SK-N-SH treated with all-trans-retinoic acid at 6 μM for 48 hours (cell line): ENCODE data around the gene S100A2.

Experiments used
- ATAC-seq: fragments of 200-7000 bp; cut with Tn5 transposase; 3 replicates; pipeline ENCODE4 v1.9.1; 2020; ENCODE audit warnings: mild to moderate bottlenecking, moderate library complexity
- ARNTL ChIP-seq: fragments of 450-650 bp; formaldehyde crosslinking; IDR thresholded peaks from 2 replicates; pipeline ENCODE4 v1.5.0; 2020; ENCODE audit warnings: low read depth, mild to moderate bottlenecking, moderate library complexity, borderline replicate concordance
- BACH2 ChIP-seq: fragments of 250-450 bp; sonication (Bioruptor Pico); IDR thresholded peaks from 2 replicates; pipeline ENCODE4 v1.9.0; 2021; ENCODE audit warnings: mild to moderate bottlenecking, borderline replicate concordance
- CSDC2 ChIP-seq: fragments of 250-450 bp; sonication (Bioruptor Pico); IDR thresholded peaks from 2 replicates; pipeline ENCODE4 v1.5.0; 2020; ENCODE audit warnings: mild to moderate bottlenecking, moderate library complexity
- ESRRG ChIP-seq: fragments of 250-450 bp; sonication (Bioruptor Pico); IDR thresholded peaks from 2 replicates; pipeline ENCODE4 v1.6.1; 2021; ENCODE audit warnings: mild to moderate bottlenecking
- GLIS3 ChIP-seq: fragments of 250-450 bp; sonication (Bioruptor Pico); IDR thresholded peaks from 2 replicates; pipeline ENCODE4 v1.5.0; 2020; ENCODE audit warnings: mild to moderate bottlenecking, moderate library complexity
- ISL1 ChIP-seq: fragments of 250-450 bp; sonication (Bioruptor Pico); IDR thresholded peaks from 2 replicates; pipeline ENCODE4 v2.1.2; 2022; ENCODE audit warnings: mild to moderate bottlenecking, moderate library complexity
- OSR1 ChIP-seq: fragments of 250-450 bp; sonication (Bioruptor Pico); IDR thresholded peaks from 2 replicates; pipeline ENCODE4 v1.8.0; 2022; ENCODE audit warnings: moderate library complexity, mild to moderate bottlenecking, inconsistent platforms
- PPARA ChIP-seq: fragments of 250-450 bp; sonication (Bioruptor Pico); IDR thresholded peaks from 2 replicates; pipeline ENCODE4 v1.5.0; 2020; ENCODE audit warnings: mild to moderate bottlenecking, borderline replicate concordance
- SNAI2 ChIP-seq: fragments of 250-450 bp; sonication (Bioruptor Pico); IDR thresholded peaks from 2 replicates; pipeline ENCODE4 v1.5.0; 2020; ENCODE audit warnings: mild to moderate bottlenecking, moderate library complexity
- TCF4 ChIP-seq: fragments of 250-450 bp; sonication (Bioruptor Pico); IDR thresholded peaks from 2 replicates; pipeline ENCODE4 v1.8.0; 2021; ENCODE audit warnings: mild to moderate bottlenecking, moderate library complexity, borderline replicate concordance
- TOX ChIP-seq: fragments of 250-450 bp; sonication (Bioruptor Pico); IDR thresholded peaks from 2 replicates; pipeline ENCODE4 v1.8.0; 2021; ENCODE audit warnings: mild to moderate bottlenecking, moderate library complexity, borderline replicate concordance
- ZC3H10 ChIP-seq: fragments of 250-450 bp; sonication (Bioruptor Pico); IDR thresholded peaks from 2 replicates; pipeline ENCODE4 v1.5.1; 2021; ENCODE audit warnings: mild to moderate bottlenecking, moderate library complexity
- ZFP3 ChIP-seq: fragments of 250-450 bp; sonication (Bioruptor Pico); IDR thresholded peaks from 2 replicates; pipeline ENCODE4 v1.5.0; 2020; ENCODE audit warnings: mild to moderate bottlenecking, moderate library complexity
- ZFP30 ChIP-seq: fragments of 450-650 bp; formaldehyde crosslinking; IDR thresholded peaks from 2 replicates; pipeline ENCODE4 v1.5.0; 2022; ENCODE audit warnings: mild to moderate bottlenecking, moderate library complexity
- ZNF565 ChIP-seq: fragments of 450-650 bp; formaldehyde crosslinking; conservative IDR thresholded peaks from 2 replicates; pipeline ENCODE4 v1.5.0; 2020; ENCODE audit warnings: low read depth, mild to moderate bottlenecking, moderate library complexity
- ZNF70 ChIP-seq: fragments of 450-650 bp; formaldehyde crosslinking; IDR thresholded peaks from 2 replicates; pipeline ENCODE4 v1.5.0; 2020; ENCODE audit warnings: mild to moderate bottlenecking, moderate library complexity
- ZNF8 ChIP-seq: fragments of 450-650 bp; formaldehyde crosslinking; IDR thresholded peaks from 2 replicates; pipeline ENCODE4 v1.5.0; 2020; ENCODE audit warnings: mild to moderate bottlenecking, moderate library complexity
- TF ChIP-seq, protein P1 (sequence below): fragments of 250-450 bp; sonication (Bioruptor Pico); IDR thresholded peaks from 2 replicates; pipeline ENCODE4 v1.5.1; 2020; ENCODE audit warnings: low read depth, mild to moderate bottlenecking, moderate library complexity
- TF ChIP-seq, protein P2 (sequence below): fragments of 250-450 bp; sonication (Bioruptor Pico); IDR thresholded peaks from 2 replicates; pipeline ENCODE4 v1.8.0; 2021; ENCODE audit warnings: low read depth, mild to moderate bottlenecking, moderate library complexity, borderline replicate concordance
- TF ChIP-seq, protein P3 (sequence below): fragments of 250-450 bp; sonication (Bioruptor Pico); IDR thresholded peaks from 2 replicates; pipeline ENCODE4 v1.5.0; 2020; ENCODE audit warnings: mild to moderate bottlenecking, moderate library complexity
- TF ChIP-seq, protein P4 (sequence below): fragments of 250-450 bp; sonication (Bioruptor Pico); IDR thresholded peaks from 2 replicates; pipeline ENCODE4 v1.8.0; 2020; ENCODE audit warnings: mild to moderate bottlenecking, moderate library complexity, borderline replicate concordance

Gene S100A2

DNA sequence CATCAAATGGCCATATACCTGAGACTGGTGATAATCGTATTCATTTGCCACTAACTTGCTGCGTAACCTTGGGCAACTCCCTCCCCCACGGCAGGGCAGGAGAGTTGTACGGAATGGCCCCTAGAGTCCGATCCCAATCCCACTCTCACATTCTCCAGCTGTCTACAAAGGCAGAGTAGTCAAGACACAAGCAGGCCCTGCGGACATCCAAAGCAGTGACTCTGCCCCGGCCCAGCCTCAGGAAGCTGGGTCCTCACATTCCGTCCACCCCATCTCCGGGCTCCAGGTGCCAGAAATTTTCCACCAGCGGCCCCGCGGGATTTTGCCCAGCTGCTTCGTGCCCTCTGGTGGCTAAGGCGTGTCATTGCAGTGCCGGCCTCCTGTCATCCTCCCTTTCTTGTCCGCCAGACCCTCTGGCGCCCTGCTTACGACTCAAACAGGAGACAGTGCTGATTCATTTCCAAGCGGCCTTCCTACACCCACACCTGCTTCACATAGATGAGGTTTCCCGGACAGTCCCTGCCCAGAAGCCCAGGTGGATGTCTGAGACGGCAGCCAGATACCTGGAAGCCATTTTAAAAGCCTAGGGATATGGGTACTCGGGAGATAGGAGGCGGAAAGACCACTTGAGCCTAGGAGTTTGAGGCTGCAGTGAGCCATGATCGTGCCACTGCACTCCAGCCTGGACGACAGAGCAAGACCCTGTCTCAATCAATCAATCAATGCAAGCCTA lies 2.9 kb upstream of the S100A2 start (continued):
- TF ChIP-seq, protein P1, sequence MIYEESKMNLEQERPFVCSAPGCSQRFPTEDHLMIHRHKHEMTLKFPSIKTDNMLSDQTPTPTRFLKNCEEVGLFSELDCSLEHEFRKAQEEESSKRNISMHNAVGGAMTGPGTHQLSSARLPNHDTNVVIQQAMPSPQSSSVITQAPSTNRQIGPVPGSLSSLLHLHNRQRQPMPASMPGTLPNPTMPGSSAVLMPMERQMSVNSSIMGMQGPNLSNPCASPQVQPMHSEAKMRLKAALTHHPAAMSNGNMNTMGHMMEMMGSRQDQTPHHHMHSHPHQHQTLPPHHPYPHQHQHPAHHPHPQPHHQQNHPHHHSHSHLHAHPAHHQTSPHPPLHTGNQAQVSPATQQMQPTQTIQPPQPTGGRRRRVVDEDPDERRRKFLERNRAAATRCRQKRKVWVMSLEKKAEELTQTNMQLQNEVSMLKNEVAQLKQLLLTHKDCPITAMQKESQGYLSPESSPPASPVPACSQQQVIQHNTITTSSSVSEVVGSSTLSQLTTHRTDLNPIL (CRISPR knock-in tag) = no peak
- TF ChIP-seq CSDC2 (no peak), PPARA (CRISPR knock-in tag) (no peak), TCF4 (CRISPR knock-in tag) (no peak)

DNA sequence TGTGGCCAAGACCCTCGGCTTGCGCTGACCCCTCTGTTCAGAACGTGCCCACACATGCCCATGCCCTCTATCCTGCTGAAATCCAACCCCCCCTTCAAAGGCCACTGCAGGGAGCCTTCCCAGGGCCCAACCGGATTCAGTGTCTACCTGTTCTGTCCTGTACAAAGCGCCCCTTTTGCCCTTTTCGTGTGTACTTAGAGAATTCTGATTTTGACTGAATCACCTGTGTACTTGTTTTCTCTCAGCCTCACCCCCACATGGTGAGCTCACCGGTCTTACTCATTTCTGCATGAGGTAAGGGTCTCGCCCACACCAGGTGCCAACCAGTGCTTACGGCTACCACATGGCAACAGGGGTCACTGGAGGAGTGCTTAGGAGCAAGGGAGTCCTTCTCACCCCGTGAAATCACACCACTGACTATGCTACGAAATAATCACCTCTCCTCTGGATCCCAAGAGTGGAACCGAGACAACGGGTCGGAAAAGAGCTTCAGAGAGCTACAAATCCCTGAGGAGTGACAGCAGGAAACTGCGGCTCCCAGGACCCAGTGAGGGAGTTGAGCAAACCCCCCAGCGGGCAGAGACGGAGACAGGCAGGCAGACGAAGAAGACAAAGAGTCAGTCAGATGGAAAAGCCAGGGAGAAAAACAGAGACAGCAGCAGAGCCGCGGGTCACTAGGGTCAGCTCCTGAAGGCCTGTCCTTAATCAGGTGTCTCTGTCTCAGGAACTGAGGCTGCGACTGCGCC lies 2.1 kb upstream of the S100A2 start:
- ATAC-seq = no peak
- TF ChIP-seq, protein P2, sequence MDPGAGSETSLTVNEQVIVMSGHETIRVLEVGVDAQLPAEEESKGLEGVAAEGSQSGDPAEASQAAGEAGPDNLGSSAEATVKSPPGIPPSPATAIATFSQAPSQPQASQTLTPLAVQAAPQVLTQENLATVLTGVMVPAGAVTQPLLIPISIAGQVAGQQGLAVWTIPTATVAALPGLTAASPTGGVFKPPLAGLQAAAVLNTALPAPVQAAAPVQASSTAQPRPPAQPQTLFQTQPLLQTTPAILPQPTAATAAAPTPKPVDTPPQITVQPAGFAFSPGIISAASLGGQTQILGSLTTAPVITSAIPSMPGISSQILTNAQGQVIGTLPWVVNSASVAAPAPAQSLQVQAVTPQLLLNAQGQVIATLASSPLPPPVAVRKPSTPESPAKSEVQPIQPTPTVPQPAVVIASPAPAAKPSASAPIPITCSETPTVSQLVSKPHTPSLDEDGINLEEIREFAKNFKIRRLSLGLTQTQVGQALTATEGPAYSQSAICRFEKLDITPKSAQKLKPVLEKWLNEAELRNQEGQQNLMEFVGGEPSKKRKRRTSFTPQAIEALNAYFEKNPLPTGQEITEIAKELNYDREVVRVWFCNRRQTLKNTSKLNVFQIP = no peak
- no peak for TF ChIP-seq SNAI2 (CRISPR knock-in tag)
- no peak for TF ChIP-seq ZC3H10 (CRISPR knock-in tag)
- TF ChIP-seq, protein P1 (CRISPR knock-in tag) = no peak
- TF ChIP-seq ARNTL = no peak
- no peak for TF ChIP-seq OSR1 (CRISPR knock-in tag)
- TF ChIP-seq ZNF8 (CRISPR knock-in tag) = no peak
- TF ChIP-seq, protein P3, sequence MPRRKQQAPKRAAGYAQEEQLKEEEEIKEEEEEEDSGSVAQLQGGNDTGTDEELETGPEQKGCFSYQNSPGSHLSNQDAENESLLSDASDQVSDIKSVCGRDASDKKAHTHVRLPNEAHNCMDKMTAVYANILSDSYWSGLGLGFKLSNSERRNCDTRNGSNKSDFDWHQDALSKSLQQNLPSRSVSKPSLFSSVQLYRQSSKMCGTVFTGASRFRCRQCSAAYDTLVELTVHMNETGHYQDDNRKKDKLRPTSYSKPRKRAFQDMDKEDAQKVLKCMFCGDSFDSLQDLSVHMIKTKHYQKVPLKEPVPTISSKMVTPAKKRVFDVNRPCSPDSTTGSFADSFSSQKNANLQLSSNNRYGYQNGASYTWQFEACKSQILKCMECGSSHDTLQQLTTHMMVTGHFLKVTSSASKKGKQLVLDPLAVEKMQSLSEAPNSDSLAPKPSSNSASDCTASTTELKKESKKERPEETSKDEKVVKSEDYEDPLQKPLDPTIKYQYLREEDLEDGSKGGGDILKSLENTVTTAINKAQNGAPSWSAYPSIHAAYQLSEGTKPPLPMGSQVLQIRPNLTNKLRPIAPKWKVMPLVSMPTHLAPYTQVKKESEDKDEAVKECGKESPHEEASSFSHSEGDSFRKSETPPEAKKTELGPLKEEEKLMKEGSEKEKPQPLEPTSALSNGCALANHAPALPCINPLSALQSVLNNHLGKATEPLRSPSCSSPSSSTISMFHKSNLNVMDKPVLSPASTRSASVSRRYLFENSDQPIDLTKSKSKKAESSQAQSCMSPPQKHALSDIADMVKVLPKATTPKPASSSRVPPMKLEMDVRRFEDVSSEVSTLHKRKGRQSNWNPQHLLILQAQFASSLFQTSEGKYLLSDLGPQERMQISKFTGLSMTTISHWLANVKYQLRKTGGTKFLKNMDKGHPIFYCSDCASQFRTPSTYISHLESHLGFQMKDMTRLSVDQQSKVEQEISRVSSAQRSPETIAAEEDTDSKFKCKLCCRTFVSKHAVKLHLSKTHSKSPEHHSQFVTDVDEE (CRISPR knock-in tag) = no peak
- no peak for TF ChIP-seq BACH2 (CRISPR knock-in tag)
- TF ChIP-seq ISL1 (CRISPR knock-in tag) = no peak
- no peak for TF ChIP-seq ESRRG

DNA sequence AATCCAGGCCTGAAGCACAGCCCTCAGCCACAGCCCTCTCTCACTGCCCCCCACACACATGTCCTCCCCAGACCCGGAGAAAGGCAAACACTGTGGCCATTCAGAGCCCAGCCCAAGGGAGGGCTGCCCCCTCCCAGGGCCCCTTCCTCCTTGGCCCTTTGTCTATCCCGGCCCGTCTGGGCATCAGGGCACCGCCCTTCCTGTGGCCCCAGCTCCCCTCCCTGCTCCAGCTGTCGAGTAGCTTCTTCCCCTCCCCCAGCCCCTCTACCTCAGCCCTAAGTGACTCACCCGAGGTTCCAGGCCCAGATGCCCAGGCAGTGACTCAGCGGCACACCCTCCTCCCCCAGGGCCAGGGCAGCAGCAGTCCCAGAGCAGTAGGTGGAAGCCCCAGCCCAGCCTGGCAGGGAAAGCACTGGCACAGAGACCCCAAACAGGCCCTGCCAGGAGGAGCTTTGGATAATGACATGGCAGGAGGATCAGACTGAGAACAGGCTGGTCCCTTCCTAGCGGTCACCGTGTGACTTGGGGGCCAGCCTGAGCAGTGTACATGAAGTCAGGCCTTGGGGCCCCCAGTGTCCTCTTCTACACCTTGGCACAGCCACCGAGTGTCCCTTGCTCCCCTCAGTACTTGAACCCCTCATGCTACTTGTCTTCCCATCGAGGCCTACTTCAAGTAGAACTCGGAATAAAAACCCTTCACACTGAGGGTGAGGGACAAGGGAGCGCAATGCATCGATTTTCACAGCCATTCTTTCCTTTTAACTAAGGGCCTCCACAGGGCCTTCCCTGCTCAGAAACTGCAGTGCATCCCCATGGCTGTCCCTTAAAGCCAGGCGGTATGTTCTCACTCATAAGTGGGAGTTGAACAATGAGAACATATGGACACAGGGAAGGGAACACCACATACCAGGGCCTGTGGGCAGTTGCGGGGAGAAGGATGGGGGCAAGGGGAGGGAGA lies 1.0 kb upstream of the S100A2 start:
- ATAC-seq = peak; percentile 89
- no peak for TF ChIP-seq PPARA (CRISPR knock-in tag)
- TF ChIP-seq, protein P3 (CRISPR knock-in tag) = no peak
- TF ChIP-seq SNAI2 (CRISPR knock-in tag) = no peak
- no peak for TF ChIP-seq GLIS3 (CRISPR knock-in tag)
- TF ChIP-seq, protein P1 (CRISPR knock-in tag) = no peak
- peak; percentile 80; the same call in 1 of the 2 replicates for TF ChIP-seq TOX (CRISPR knock-in tag)
- TF ChIP-seq ZNF70 = no peak
- TF ChIP-seq ZFP3 = 0 out of 2 replicates have a peak, but pooled peaks have one; percentile 3
- TF ChIP-seq ZFP30 (CRISPR knock-in tag) = no peak
- TF ChIP-seq ZNF565 (CRISPR knock-in tag) = no peak
- no peak for TF ChIP-seq ISL1 (CRISPR knock-in tag)
- TF ChIP-seq, protein P4, sequence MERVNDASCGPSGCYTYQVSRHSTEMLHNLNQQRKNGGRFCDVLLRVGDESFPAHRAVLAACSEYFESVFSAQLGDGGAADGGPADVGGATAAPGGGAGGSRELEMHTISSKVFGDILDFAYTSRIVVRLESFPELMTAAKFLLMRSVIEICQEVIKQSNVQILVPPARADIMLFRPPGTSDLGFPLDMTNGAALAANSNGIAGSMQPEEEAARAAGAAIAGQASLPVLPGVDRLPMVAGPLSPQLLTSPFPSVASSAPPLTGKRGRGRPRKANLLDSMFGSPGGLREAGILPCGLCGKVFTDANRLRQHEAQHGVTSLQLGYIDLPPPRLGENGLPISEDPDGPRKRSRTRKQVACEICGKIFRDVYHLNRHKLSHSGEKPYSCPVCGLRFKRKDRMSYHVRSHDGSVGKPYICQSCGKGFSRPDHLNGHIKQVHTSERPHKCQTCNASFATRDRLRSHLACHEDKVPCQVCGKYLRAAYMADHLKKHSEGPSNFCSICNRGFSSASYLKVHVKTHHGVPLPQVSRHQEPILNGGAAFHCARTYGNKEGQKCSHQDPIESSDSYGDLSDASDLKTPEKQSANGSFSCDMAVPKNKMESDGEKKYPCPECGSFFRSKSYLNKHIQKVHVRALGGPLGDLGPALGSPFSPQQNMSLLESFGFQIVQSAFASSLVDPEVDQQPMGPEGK (CRISPR knock-in tag) = peak; percentile 95; the same call in 1 of the 2 replicates
- no peak for TF ChIP-seq BACH2 (CRISPR knock-in tag)
- TF ChIP-seq TCF4 (CRISPR knock-in tag) = no peak
